Measurements from ENCODE around the gene FMN2. TPM values are rescaled to one million over a fixed set of nuclear protein-coding genes. Genes with fewer than 3 reads are reported as not detected.
"Not testable (repeated sequence)": the region's sequence is repeated elsewhere in the genome, so short reads cannot be mapped to it uniquely, and the experiment has no call there.

FMN2 gene
- total RNA-seq, 1 donor, result 35.0 TPM

DNA sequence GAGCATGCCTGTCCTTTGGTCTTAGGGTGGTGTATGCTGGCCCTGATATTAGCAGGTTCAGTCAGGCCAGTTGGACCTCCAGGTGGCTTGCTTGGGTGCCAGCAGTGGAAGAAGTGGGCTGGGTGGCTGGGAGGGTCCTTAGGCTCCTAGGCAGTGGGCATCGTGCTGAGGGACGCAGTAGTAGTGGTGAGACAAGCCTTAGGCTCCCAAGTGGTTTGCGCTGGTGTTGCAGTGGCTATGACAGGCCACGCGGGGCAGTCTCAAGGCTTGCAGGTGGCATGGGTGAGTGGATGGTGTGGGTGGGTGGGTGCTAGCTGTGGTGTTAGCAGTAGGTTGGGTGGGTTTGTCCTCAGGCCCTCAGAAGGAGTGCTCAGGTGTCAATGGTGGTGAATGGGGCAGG lies 162.3 kb downstream of the FMN2 start:
- TF ChIP-seq, protein P1, sequence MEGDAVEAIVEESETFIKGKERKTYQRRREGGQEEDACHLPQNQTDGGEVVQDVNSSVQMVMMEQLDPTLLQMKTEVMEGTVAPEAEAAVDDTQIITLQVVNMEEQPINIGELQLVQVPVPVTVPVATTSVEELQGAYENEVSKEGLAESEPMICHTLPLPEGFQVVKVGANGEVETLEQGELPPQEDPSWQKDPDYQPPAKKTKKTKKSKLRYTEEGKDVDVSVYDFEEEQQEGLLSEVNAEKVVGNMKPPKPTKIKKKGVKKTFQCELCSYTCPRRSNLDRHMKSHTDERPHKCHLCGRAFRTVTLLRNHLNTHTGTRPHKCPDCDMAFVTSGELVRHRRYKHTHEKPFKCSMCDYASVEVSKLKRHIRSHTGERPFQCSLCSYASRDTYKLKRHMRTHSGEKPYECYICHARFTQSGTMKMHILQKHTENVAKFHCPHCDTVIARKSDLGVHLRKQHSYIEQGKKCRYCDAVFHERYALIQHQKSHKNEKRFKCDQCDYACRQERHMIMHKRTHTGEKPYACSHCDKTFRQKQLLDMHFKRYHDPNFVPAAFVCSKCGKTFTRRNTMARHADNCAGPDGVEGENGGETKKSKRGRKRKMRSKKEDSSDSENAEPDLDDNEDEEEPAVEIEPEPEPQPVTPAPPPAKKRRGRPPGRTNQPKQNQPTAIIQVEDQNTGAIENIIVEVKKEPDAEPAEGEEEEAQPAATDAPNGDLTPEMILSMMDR (IDR thresholded peaks at IDR 0.05; ENCODE audit: insufficient read depth, low read depth, low read length), result no peak
- no peak for DNase-seq (ENCODE audit: low read depth)
- H3K4me3 ChIP-seq (ENCODE audit: low read depth, low read length), result no peak overlapping the region

DNA sequence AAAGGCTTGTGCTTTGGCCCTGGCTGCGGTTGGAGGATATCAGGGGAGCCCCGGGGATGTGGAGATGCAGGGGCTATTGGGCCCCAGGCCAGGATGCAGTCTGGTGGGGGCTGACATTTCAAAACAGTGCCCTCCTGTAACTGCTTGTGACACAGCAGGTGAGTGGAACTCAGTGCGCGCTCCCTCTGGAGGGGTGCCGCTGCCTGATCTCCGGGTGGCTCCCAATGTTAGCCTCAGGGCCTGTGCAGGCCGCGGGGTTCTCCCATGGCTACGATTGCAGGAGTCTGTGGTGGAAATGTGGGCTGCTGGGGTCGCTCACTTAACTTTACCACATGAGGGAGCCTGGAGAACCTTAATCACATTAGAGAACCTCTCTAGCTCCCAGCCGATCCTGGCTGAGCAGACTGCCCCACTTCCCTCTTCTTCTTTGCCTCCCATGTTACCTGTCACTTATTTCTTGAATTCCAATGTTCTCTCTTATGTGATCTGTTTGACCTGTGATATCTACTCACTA lies 163.2 kb downstream of the FMN2 start:
- no peak for DNase-seq (ENCODE audit: low read depth)
- H3K4me3 ChIP-seq (ENCODE audit: low read depth, low read length), result no peak overlapping the region
- TF ChIP-seq, protein P1 (IDR thresholded peaks at IDR 0.05; ENCODE audit: insufficient read depth, low read depth, low read length), result no peak

DNA sequence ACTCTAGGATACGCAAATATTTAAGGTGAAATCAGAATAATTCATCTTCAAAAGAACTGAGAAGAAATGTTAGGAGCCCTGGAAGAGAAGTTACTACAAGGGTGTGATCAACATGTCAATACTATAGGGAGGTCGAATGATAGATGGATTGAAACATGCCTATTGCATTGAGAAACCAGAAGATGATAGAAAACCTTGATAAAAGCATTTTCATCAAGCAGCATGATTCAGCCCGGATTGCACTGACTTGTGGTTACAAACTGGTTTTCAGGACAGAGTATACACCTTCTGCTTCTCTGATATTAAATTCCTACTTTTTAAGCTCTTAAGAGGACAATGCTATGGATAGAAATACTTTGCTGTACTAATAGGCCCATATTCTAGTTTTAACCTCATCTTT lies 164.2 kb downstream of the FMN2 start:
- no peak for DNase-seq (ENCODE audit: low read depth)
- no peak overlapping the region for H3K4me3 ChIP-seq (ENCODE audit: low read depth, low read length)
- TF ChIP-seq, protein P1 (IDR thresholded peaks at IDR 0.05; ENCODE audit: insufficient read depth, low read depth, low read length), result no peak

- DNase-seq (ENCODE audit: low read depth), result no peak
- TF ChIP-seq, protein P1 (IDR thresholded peaks at IDR 0.05; ENCODE audit: insufficient read depth, low read depth, low read length), result no peak
- no peak overlapping the region for H3K4me3 ChIP-seq (ENCODE audit: low read depth, low read length)
Observed at GRCh38 chr1:240256836-240257503, 165.3 kb downstream of the FMN2 start.

GRCh38 chr1:240258910-240259309 lies 167.2 kb downstream of the FMN2 start:
- no peak overlapping the region for H3K4me3 ChIP-seq (ENCODE audit: low read depth, low read length)
- DNase-seq (ENCODE audit: low read depth), result no peak
- TF ChIP-seq, protein P1 (IDR thresholded peaks at IDR 0.05; ENCODE audit: insufficient read depth, low read depth, low read length), result no peak

- H3K4me3 ChIP-seq (ENCODE audit: low read depth, low read length); DNase-seq (ENCODE audit: low read depth): not testable (repeated sequence)
Observed at GRCh38 chr1:240264494-240264893, 172.8 kb downstream of the FMN2 start.

DNA sequence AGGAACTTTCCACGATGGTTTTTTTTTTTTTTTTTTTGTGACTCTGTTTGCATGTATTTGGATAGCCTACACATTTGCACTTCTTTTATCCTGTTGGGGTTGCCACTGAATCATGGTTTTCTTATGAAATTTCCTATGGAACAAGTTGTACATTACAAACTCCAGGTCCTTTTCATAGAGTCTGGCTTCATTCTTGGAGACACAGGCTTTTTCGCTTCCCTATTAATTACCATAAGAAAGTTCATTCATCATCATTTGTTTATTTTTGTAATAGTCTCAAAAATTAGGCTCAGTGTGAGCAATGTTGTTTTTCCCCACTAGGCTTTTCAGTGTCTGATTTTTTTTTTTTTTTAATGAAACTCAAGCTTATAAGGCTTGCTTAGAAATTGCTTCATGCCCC lies 179.4 kb downstream of the FMN2 start:
- H3K4me3 ChIP-seq (ENCODE audit: low read depth, low read length), result no peak overlapping the region
- TF ChIP-seq, protein P1 (IDR thresholded peaks at IDR 0.05; ENCODE audit: insufficient read depth, low read depth, low read length), result no peak
- DNase-seq (ENCODE audit: low read depth), result no peak

All from fibroblast of villous mesenchyme (primary cell).